Loucy (cell line): ENCODE measurements around the gene IL37.

Source experiments
- CTCF ChIP-seq: fragments of 200-600 bp; sonication (generic); conservative IDR thresholded peaks from 2 replicates; pipeline ENCODE4 v1.5.1; 2014; ENCODE audit warnings: mild to moderate bottlenecking, antibody characterized with exemption, low read length
- EZH2phosphoT487 ChIP-seq: fragments of 200-600 bp; IDR thresholded peaks from 2 replicates; pipeline ENCODE4 v1.6.1; 2018; ENCODE audit warnings: antibody characterized with exemption, mild to moderate bottlenecking, moderate library complexity, borderline replicate concordance

GRCh38 chr2:112886291-112886690, 24.7 kb upstream of the IL37 start:
- TF ChIP-seq CTCF (no peak), EZH2phosphoT487 (no peak)
